SK-N-SH treated with all-trans-retinoic acid at 6 μM for 48 hours (cell line): ENCODE measurements around the gene FILIP1.

Experiments
- ATAC-seq: fragments of 200-7000 bp; cut with Tn5 transposase; 3 replicates; pipeline ENCODE4 v1.9.1; 2020; ENCODE audit warnings: mild to moderate bottlenecking, moderate library complexity
- ARNTL ChIP-seq: fragments of 450-650 bp; formaldehyde crosslinking; IDR thresholded peaks from 2 replicates; pipeline ENCODE4 v1.5.0; 2020; ENCODE audit warnings: low read depth, mild to moderate bottlenecking, moderate library complexity, borderline replicate concordance
- BACH2 ChIP-seq: fragments of 250-450 bp; sonication (Bioruptor Pico); IDR thresholded peaks from 2 replicates; pipeline ENCODE4 v1.9.0; 2021; ENCODE audit warnings: mild to moderate bottlenecking, borderline replicate concordance
- CREB5 ChIP-seq: fragments of 250-450 bp; sonication (Bioruptor Pico); IDR thresholded peaks from 2 replicates; pipeline ENCODE4 v1.5.1; 2020; ENCODE audit warnings: low read depth, mild to moderate bottlenecking, moderate library complexity
- CSDC2 ChIP-seq: fragments of 250-450 bp; sonication (Bioruptor Pico); IDR thresholded peaks from 2 replicates; pipeline ENCODE4 v1.5.0; 2020; ENCODE audit warnings: mild to moderate bottlenecking, moderate library complexity
- CSRNP3 ChIP-seq: fragments of 250-450 bp; sonication (Bioruptor Pico); IDR thresholded peaks from 2 replicates; pipeline ENCODE4 v1.5.1; 2021; ENCODE audit warnings: mild to moderate bottlenecking, moderate library complexity
- ESRRG ChIP-seq: fragments of 250-450 bp; sonication (Bioruptor Pico); IDR thresholded peaks from 2 replicates; pipeline ENCODE4 v1.6.1; 2021; ENCODE audit warnings: mild to moderate bottlenecking
- ISL1 ChIP-seq: fragments of 250-450 bp; sonication (Bioruptor Pico); IDR thresholded peaks from 2 replicates; pipeline ENCODE4 v2.1.2; 2022; ENCODE audit warnings: mild to moderate bottlenecking, moderate library complexity
- PATZ1 ChIP-seq: fragments of 250-450 bp; sonication (Bioruptor Pico); IDR thresholded peaks from 2 replicates; pipeline ENCODE4 v1.8.0; 2020; ENCODE audit warnings: mild to moderate bottlenecking, moderate library complexity, borderline replicate concordance
- POU6F1 ChIP-seq: fragments of 250-450 bp; sonication (Bioruptor Pico); IDR thresholded peaks from 2 replicates; pipeline ENCODE4 v1.8.0; 2021; ENCODE audit warnings: low read depth, mild to moderate bottlenecking, moderate library complexity, borderline replicate concordance
- PPARA ChIP-seq: fragments of 250-450 bp; sonication (Bioruptor Pico); IDR thresholded peaks from 2 replicates; pipeline ENCODE4 v1.5.0; 2020; ENCODE audit warnings: mild to moderate bottlenecking, borderline replicate concordance
- RARB ChIP-seq: fragments of 250-450 bp; sonication (Bioruptor Pico); IDR thresholded peaks from 2 replicates; pipeline ENCODE4 v1.8.0; 2021; ENCODE audit warnings: mild to moderate bottlenecking, moderate library complexity
- SNAI2 ChIP-seq: fragments of 250-450 bp; sonication (Bioruptor Pico); IDR thresholded peaks from 2 replicates; pipeline ENCODE4 v1.5.0; 2020; ENCODE audit warnings: mild to moderate bottlenecking, moderate library complexity
- TCF4 ChIP-seq: fragments of 250-450 bp; sonication (Bioruptor Pico); IDR thresholded peaks from 2 replicates; pipeline ENCODE4 v1.8.0; 2021; ENCODE audit warnings: mild to moderate bottlenecking, moderate library complexity, borderline replicate concordance
- TOX ChIP-seq: fragments of 250-450 bp; sonication (Bioruptor Pico); IDR thresholded peaks from 2 replicates; pipeline ENCODE4 v1.8.0; 2021; ENCODE audit warnings: mild to moderate bottlenecking, moderate library complexity, borderline replicate concordance
- ZFP3 ChIP-seq: fragments of 250-450 bp; sonication (Bioruptor Pico); IDR thresholded peaks from 2 replicates; pipeline ENCODE4 v1.5.0; 2020; ENCODE audit warnings: mild to moderate bottlenecking, moderate library complexity
- ZFP30 ChIP-seq: fragments of 450-650 bp; formaldehyde crosslinking; IDR thresholded peaks from 2 replicates; pipeline ENCODE4 v1.5.0; 2022; ENCODE audit warnings: mild to moderate bottlenecking, moderate library complexity
- ZNF565 ChIP-seq: fragments of 450-650 bp; formaldehyde crosslinking; conservative IDR thresholded peaks from 2 replicates; pipeline ENCODE4 v1.5.0; 2020; ENCODE audit warnings: low read depth, mild to moderate bottlenecking, moderate library complexity
- ZNF8 ChIP-seq: fragments of 450-650 bp; formaldehyde crosslinking; IDR thresholded peaks from 2 replicates; pipeline ENCODE4 v1.5.0; 2020; ENCODE audit warnings: mild to moderate bottlenecking, moderate library complexity

The FILIP1 gene

GRCh38 chr6:75460681-75461080, 32.9 kb downstream of the FILIP1 start:
- no peak for ATAC-seq
- TF ChIP-seq ZNF565 (no peak), CSRNP3 (CRISPR knock-in tag) (no peak), POU6F1 (no peak), ESRRG (CRISPR knock-in tag) (no peak), ZNF8 (CRISPR knock-in tag) (no peak), ARNTL (CRISPR knock-in tag) (no peak), TCF4 (no peak), SNAI2 (no peak), ZFP3 (no peak), PPARA (CRISPR knock-in tag) (no peak), RARB (CRISPR knock-in tag) (no peak), PATZ1 (CRISPR knock-in tag) (no peak), CSDC2 (CRISPR knock-in tag) (no peak), BACH2 (CRISPR knock-in tag) (no peak)

GRCh38 chr6:75458895-75459294, 34.7 kb downstream of the FILIP1 start:
- peak; percentile 81 for ATAC-seq
- TF ChIP-seq CREB5 (CRISPR knock-in tag), result peak; percentile 84
- TF ChIP-seq ISL1 (CRISPR knock-in tag), result peak; percentile 93
- 0 out of 2 replicates have a peak, but pooled peaks have one; percentile 26 for TF ChIP-seq ZFP3
- TF ChIP-seq ZFP30 (CRISPR knock-in tag), result no peak

- ATAC-seq, result no peak
- TF ChIP-seq ZNF8 (CRISPR knock-in tag) (no peak), ZFP30 (CRISPR knock-in tag) (no peak), ISL1 (CRISPR knock-in tag) (no peak), ARNTL (CRISPR knock-in tag) (no peak), ZNF565 (no peak)
Measured at GRCh38 chr6:75450903-75451302, 42.7 kb downstream of the FILIP1 start.

GRCh38 chr6:75449630-75450206, 43.9 kb downstream of the FILIP1 start:
- TF ChIP-seq POU6F1 (peak; percentile 54; the same call in 1 of the 2 replicates), ISL1 (CRISPR knock-in tag) (peak; percentile 97), ZNF8 (CRISPR knock-in tag) (no peak), TOX (CRISPR knock-in tag) (no peak), CREB5 (CRISPR knock-in tag) (0 out of 2 replicates have a peak, but pooled peaks have one; percentile 21), ZNF565 (no peak), SNAI2 (0 out of 2 replicates have a peak, but pooled peaks have one; percentile 38), ZFP3 (0 out of 2 replicates have a peak, but pooled peaks have one; percentile 15)
- ATAC-seq, result peak; percentile 98
